Measurements from ENCODE around the gene SMAD1.
"Not testable (repeated sequence)": the region's sequence is repeated elsewhere in the genome, so short reads cannot be mapped to it uniquely, and the experiment has no call there.

The SMAD1 gene

DNA sequence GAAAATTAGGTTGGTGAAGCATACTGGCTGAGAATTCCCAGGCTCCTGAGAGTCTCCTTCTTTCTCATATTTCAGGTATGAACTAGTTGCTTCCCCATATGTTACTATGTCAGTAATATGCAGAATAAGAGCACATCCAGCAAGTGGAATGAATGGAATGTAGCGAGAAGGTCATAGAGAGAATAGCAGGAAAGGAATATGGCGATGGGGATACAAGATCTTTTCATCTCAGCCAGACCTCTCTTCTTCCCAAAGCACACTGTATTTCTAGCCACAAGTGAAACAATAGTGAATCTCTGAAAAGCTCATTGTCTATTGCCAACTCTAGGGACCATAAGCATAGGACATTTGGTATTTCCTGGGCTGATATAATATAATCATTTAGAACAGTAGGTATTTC lies 82.9 kb downstream of the SMAD1 start:
- DNase-seq (ENCODE audit: low read depth), result peak; percentile 19

DNA sequence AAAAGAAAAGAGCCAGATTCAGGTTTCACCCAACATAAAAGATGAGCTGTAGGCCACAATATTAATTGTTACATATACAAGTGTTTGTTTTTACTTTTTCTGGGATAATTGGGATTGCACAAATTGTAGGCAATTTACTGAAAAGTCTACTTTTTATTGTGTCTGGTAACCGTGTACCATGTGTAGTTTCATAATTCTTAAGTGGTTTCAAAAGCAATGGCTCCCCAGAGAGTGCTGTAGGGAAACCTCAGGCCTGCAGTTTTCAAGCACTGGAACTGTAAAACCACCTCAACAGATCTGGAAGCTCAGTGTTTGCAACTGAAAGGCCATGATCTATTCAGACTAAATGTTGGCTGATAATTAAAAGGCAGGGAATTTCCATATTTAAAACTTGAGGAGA lies 83.7 kb downstream of the SMAD1 start:
- DNase-seq (ENCODE audit: low read depth), result no peak

DNA sequence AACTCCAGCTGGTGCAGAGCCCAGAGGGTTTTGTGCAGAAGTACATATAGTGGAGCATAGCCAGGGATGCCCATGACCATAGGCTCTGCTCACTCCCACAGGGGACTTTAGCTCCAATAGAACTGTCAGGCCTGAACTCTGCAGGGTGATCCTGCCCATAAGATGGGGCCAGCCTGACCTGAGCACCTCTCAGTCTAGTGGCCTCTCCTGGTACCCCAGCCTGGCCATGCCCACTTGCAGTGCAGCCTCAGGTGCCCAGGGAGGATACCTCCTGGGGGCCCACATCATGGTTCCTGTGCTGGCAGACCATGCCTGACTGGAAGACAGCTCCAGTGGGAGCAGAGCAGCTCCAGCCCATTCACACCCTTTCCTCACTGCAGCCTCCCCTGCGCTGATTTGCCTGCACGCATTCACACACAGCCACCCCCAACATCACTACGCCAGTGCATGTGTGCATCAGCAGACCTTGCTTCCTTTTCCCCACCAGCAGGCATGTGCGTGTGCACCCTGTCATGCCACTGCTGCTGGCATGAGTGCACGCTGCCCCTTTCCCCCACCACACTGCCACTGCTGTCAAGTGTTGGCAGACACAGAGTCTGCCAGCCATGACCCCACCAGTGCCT lies 84.5 kb downstream of the SMAD1 start:
- no peak for DNase-seq (ENCODE audit: low read depth)

DNA sequence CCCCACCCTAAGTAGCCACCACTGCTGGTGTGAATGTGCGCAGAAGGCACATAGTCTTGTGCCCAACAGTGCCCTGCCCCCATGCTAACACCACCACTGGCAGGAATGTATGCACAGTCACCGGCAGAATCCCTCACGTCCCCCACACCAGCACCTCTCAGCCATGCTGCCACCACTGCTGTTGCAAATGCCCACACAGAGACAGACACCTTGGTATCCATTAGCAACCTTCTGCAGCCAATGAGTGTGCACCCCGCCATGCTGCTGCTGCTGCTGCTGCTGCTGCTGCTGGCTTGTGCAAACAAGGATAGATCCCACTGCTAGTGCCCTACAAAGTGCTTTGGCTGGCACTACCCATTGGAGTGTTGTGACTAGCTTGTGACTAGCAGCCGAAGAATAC lies 85.1 kb downstream of the SMAD1 start:
- no peak for DNase-seq (ENCODE audit: low read depth)

DNA sequence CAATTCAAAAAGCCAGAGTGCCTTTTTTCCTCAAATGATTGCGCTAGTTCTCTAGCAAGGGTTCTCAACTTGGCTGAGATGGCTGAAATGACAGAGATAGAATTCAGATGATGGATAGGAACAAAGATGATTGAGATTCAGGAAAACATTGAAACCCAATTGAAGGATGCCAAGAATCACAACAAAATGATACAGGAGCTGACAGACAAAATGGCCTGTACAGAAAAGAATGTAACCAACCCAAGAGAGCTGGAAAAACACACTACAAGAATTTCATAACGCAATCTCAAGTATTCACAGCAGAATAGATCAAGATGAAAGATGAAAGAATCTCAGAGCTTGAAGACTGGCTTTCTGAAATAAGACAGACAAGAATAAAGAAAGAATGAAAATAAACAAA lies 85.9 kb downstream of the SMAD1 start:
- no peak for DNase-seq (ENCODE audit: low read depth)

DNA sequence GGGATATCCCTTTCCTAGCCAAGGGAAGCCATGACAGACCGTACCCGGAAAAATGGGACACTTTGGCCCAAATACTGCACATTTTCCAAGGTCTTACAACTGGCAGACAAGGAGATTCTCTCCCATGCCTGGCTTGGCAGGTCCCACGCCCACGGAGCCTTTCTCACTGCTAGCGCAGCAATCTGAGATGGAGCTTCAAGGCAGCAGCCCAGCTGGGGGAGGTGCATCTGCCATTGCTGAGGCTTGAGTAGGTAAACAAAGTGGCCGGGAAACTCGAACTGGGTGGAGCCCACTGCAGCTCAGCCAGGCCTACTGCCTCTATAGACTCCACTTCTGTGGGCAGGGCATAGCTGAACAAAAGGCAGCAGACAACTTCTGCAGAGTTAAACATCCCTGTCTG lies 92.9 kb downstream of the SMAD1 start:
- not testable (repeated sequence) for DNase-seq (ENCODE audit: low read depth)

DNA sequence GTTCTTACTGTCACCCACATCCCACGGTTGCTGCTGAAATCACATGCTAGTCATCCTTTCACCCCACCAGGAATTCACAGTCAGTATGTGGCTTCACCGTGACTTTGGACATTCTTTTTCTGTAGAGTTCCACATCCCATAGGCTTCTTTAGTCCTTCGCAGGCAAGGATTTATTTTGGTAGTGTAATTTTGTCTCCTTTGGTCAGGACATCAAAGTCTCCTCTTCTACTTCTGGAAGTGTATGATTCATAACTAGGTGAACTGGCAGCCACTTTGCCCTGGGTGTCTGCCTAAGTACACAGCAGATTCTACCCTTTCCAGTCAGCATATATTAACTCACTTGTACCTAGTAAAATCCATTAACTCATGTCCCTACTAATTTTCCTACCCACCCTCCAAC lies 99.3 kb downstream of the SMAD1 start:
- DNase-seq (ENCODE audit: low read depth), result no peak

DNA sequence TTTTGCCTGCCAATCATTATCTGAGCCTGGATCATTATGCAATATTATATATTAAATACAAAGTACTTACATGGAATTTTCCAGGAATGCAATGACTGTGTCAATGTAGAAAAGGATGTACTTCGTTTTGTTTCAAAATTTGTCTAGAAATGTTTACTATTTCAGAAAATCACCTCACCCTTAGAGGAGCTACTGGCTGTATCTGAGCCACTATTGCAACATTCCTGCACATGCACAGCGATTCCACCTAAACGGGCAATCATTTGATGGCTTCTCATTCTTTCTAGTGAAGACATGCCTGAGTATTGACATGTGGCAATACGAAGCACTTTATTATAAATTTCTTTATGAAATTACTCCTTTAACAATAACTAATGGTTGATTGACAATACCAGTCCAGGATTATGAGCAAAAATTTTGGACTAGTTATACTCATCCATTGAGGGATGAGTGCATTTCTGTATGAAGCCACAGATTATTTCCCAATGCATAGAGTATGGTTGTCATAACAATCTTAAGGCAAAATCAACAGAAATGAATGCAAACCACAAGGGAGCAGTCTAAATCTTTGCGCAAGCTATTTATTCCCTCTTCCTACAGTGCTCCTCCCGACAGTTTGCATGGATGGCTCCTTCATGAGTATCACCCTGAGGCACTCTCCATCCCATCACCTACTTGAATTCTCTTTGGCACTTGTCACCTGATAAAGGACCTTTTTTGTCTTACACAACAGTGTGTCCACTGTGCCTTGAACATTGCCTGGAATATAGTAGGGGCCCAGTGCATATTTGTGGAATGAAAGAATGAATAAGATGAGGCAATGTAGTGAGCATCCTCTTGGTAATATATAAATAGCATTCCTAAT lies 101.8 kb downstream of the SMAD1 start:
- DNase-seq (ENCODE audit: low read depth), result no peak

DNA sequence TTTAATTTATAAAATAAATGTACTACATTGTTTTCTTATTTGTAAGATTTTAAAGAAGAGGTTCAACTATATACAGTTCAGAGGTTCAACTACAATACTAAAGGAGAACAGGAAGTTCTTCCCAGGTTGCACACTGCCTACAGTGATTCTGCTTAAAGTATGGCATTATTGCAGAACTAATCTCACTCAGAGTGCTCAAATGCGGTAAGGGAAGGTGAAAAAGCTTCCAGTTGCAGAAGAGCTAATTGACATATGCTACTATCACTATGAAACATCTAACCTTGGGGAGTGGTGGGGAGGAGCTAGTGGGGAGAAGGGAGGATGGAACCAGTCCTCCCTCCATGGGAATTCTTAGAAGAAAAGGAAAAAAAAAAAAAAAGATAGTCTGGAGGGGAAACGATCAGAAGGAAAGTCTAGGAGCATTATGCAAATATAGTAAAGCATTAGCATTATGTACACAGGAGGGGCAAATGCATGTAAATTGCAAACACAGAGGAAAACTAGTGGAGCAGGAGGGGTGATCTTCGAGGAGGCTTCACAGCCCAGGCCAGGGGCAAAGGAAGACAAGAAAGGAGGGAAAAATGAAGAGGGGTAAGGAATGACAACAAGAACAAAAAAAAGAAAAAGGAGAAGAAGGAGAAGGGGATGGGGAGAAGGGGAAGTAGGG lies 105.6 kb downstream of the SMAD1 start:
- DNase-seq (ENCODE audit: low read depth), result no peak

DNA sequence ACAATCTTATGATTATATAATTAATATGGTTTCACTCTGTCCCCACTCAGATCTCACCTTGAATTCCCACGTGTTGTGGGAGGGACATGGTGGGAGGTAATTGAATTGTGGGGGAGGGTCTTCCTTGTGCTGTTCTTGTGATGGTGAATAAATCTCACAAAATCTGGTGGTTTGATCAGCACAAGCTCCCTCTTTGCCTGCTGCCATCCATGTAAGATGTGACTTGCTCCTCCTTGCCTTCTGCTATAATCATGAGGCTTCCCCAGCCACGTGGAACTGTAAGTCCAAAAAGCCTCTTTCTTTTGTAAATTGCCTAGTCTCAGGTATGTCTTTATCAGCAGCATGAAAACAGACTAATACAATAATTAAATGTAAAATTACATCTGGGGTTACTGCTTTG lies 107.7 kb downstream of the SMAD1 start:
- DNase-seq (ENCODE audit: low read depth), result not testable (repeated sequence)

DNA sequence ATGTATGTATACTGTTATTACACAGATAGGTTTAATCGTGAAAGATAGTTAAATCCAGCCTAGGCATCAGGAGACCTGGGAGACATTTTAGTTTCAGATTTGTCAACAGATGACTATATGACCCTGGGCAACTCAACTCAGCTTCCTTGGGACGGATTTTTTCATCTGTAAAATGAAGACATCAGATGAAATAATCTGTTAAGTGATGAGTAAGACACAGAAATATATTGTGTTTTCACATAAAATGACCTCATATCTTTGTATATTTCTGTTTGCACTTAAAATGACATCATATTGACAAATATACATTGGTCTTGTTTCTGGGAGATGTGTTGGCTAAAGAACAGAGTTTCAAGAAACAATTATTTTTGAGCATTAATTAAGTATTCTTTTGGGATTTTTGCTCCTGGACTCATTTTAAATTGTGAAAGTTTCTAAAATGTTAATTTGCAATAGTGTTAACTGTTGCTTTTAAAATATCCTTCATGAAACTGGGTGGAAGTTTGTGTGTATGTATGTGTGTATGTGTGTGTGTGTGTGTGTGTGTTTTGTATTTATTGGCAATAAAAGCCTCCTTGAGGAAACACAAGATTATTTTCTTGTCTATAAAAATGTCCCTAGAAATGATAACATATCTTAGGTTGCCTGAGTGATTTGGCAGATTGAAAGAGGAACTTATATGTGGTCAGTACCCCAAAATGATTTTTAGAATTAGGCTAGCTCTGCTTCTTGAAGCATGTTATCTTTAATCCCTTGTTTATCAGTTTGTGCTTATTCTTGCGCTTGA lies 108.5 kb downstream of the SMAD1 start:
- DNase-seq (ENCODE audit: low read depth), result no peak

DNA sequence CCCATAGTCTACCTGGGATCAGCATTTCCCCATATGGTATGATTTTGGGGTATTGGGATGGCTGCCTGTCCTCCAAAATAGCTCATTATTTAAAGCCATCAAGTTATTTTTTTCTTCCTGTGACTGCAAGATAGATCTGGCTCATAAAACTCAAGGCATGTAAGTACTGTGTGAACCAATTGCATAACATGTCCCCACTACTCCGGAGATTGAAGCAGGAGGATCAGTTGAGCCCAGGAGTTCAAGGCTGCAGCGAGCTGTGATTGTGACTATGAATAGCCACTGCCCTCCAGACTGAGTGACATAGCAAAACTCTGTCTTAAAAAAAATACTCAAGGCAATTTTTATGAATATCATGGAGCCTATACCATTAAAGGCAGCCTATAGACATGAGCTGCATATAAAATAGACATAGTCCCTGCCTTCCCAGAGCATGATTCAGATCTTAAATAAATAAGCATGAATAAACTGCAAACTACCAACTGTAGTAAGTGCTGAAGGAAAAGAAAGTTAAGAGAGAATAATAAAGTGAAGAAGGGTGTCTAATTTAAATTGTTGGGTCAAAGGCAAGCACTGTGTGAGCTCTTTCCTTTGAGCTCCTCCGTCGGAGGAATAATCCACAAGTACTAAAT lies 120.6 kb downstream of the SMAD1 start:
- no peak for DNase-seq (ENCODE audit: low read depth)

DNA sequence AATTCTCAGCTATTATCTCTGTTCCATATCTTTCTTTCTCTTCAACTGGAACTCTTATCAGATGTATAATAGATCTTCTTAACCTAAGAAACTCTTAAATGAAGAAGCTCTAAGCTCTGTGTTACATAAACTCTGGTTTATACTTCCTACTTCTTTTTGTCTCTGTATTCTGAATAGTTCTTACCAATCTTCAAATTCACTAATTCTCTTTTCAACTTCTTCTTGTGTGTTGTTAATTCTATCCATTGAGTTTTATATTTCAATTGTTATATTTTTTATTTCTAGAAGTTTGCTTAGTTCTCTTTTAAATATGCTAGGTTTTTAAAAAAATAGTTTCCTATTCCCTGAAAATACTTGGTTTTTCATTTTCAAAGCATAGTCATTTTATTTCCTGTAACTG lies 124.3 kb downstream of the SMAD1 start:
- DNase-seq (ENCODE audit: low read depth), result no peak

Measured in EH (cell line).